GM19372 (cell line): ENCODE measurements around the gene ZNF384.

ENCODE experiments used
- ATAC-seq: cut with Tn5 transposase; IDR thresholded peaks from one replicate; pipeline ENCODE4 v1.9.1; 2021; ENCODE audit warnings: mild to moderate bottlenecking, low read depth, moderate library complexity; ENCODE audit not compliant: unreplicated experiment

ZNF384 gene

GRCh38 chr12:6662906-6663742, 26.1 kb downstream of the ZNF384 start, which contains the start of gene ING4:
Gene ING4 (minus strand): TSS chr12:6663119. CDS start chr12:6663101, 18 bp downstream.
- peak; percentile 98 for ATAC-seq

GRCh38 chr12:6662602-6662905, 26.6 kb downstream of the ZNF384 start:
- peak; percentile 7 for ATAC-seq

GRCh38 chr12:6653987-6654386, 35.2 kb downstream of the ZNF384 start:
- ATAC-seq: no peak

- ATAC-seq: no peak
Measured at GRCh38 chr12:6653342-6653741, 35.8 kb downstream of the ZNF384 start.

- ATAC-seq: no peak
Measured at GRCh38 chr12:6652391-6652790, 36.8 kb downstream of the ZNF384 start.

GRCh38 chr12:6650832-6651231, 38.3 kb downstream of the ZNF384 start:
- ATAC-seq: no peak

GRCh38 chr12:6647083-6647604, 42.0 kb downstream of the ZNF384 start, which contains the start of gene ACRBP:
Gene ACRBP (minus strand): TSS chr12:6647432. CDS start chr12:6647366, 66 bp downstream.
- ATAC-seq: no peak

GRCh38 chr12:6646276-6647082, 42.7 kb downstream of the ZNF384 start:
- no peak for ATAC-seq

- no peak for ATAC-seq
Measured at GRCh38 chr12:6644903-6645302, 44.3 kb downstream of the ZNF384 start.

- no peak for ATAC-seq
Measured at GRCh38 chr12:6644257-6644596, 44.9 kb downstream of the ZNF384 start.

- no peak for ATAC-seq
Measured at GRCh38 chr12:6643569-6644256, 45.5 kb downstream of the ZNF384 start.

GRCh38 chr12:6641131-6641530, 48.0 kb downstream of the ZNF384 start:
- ATAC-seq: no peak

- ATAC-seq: no peak
Measured at GRCh38 chr12:6640497-6640896, 48.7 kb downstream of the ZNF384 start.

GRCh38 chr12:6639151-6639801, 49.9 kb downstream of the ZNF384 start:
- no peak for ATAC-seq

- ATAC-seq: no peak
Measured at GRCh38 chr12:6638305-6638704, 50.9 kb downstream of the ZNF384 start.

GRCh38 chr12:6635856-6636531, 53.2 kb downstream of the ZNF384 start, which contains the start of gene LPAR5:
Gene LPAR5 (minus strand): TSS chr12:6635959. CDS start chr12:6621248, 14,711 bp downstream.
- peak; percentile 50 for ATAC-seq

GRCh38 chr12:6635375-6635855, 53.8 kb downstream of the ZNF384 start:
- no peak for ATAC-seq

- ATAC-seq: peak; percentile 49
Measured at GRCh38 chr12:6632026-6632983, 56.9 kb downstream of the ZNF384 start.
